Stimulated activated CD8-positive, alpha-beta memory T cell treated with anti-CD3 and anti-CD28 coated beads, Interleukin-7, amount 100 ng/mL, for 24 hours (primary cell): ENCODE results near the gene SNF8.

Experiments
- DNase-seq: peaks from one replicate; pipeline ENCODE4 v3.0.0-alpha.2; 2020; ENCODE audit warnings: low read depth

Gene SNF8

GRCh38 chr17:48928876-48929811, 15.5 kb downstream of the SNF8 start:
- no peak for DNase-seq

- no peak for DNase-seq
Measured at GRCh38 chr17:48927978-48928745, 16.5 kb downstream of the SNF8 start.

GRCh38 chr17:48925991-48926342, 18.7 kb downstream of the SNF8 start:
- DNase-seq: no peak

DNA sequence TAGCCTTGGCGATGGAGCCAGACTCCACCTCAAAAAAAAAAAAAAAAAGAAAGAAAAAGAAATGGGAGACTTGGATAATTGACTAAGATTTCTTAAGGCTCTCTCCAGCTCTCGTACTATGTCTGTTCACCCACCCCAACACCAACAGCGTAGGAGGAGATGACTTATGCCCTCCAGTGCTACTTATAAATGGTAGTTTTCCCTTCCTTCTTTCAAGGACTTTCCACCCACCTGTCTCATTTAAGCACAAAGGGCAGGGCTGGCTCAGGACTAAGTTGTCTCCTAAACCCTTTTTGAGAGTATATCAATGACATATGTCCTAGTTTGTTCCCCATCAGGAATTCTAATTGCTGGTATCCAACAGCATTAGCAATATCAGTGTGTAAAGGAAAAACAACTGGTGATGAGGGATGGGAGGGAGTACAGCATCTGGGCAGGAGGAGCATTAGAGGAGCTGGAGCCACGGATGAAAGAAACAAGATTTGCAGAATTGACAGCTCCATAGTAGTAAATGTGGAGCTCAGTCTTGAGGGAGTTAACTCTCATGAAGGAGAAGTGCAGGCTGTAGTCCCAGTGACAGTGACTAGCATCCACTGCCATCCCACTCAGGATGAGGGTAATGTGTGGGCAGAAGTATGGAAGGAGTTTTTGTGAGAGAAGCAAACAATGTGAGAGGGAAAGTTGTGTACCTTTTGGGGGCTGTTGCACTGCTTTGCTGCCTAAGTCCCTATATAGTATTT, 19.2 kb downstream of the SNF8 start:
- DNase-seq: no peak

DNA sequence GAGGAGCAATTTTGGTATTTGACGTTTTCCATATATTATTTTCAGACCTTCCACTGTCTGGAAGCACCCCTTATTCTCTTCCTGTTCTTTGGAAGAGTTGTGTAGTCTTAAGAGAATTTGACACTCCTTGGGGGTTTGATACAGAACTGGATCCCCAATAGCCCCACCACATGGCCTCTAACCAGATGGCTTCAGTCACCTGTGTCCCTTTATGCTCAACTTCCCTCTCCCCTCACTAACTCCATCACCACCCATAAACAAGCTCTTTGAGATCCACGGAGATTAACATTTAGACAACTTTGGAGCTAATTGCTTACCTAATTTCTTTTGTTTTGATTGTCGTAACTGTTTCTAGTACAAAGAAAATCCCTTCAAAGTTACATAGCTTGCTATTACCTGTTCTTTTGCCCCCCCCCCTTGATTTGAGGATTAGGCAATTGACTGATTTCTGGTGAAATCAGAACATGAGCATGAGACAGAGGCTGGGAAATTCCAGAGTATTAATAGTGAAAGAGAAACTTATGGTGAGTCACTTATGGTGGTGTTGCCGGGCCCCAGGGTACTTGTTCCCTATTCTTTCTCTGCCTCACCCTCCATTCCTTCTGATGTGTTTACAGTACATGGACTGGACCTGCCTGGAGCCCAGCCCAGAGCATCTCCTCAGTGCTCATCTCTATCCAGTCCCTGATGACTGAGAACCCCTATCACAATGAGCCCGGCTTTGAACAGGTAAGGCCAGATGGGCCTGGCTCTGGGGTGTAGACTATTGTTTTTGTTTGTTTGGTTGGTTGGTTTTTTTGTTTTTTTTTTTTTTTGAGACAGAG, 29.0 kb downstream of the SNF8 start:
- no peak for DNase-seq

- no peak for DNase-seq
Measured at GRCh38 chr17:48912476-48912875, 32.2 kb downstream of the SNF8 start.

DNA sequence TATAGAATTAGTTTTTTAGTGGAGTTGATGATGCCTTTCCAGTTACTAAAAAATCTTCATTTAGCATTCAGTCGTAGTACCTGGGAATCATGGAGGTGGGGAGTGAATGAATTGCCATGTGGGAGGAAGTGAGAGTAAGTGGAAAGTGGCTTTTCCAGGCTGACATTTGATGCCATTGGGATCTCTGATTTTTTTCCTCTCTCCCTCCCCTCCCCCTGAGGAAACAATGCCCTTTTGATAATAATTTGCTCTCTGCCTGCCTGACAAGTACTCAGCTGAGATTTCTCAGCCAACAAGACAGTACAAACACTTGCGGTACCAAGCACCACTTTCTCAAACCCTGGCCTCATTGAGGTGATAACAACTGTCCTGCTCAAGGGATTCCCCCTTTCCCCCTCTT, 34.3 kb downstream of the SNF8 start:
- no peak for DNase-seq

GRCh38 chr17:48909783-48910182, 34.9 kb downstream of the SNF8 start:
- DNase-seq: no peak

GRCh38 chr17:48908853-48909394, 35.7 kb downstream of the SNF8 start:
- peak; percentile 90 for DNase-seq

DNA sequence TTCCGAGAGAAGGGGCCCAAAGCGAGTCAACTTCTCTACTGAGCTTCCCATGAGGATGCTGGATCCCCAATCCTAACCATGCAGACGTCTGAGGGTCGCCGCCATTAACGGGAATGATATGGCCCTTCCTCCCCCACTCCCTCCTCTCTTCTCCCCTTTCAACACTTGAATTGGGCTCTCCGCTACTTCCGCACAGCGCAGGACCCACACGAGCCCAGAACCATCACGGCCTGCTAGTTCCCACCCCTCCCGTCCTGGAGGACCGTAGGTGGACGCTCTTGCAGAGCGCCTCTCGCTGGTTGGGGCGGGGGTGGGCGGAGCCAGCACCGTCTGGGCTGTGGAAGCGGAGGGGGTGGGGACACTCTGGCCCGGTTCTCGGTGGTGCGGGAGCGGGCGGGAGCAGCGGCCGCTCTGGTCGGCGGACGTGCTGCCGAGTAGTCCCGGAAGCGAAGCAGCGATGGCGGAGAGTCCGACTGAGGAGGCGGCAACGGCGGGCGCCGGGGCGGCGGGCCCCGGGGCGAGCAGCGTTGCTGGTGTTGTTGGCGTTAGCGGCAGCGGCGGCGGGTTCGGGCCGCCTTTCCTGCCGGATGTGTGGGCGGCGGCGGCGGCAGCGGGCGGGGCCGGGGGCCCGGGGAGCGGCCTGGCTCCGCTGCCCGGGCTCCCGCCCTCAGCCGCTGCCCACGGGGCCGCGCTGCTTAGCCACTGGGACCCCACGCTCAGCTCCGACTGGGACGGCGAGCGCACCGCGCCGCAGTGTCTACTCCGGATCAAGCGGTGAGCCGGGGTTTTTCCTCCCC, 36.4 kb downstream of the SNF8 start, which contains the start of gene UBE2Z:
Gene UBE2Z, plus strand, starts transcription at position 361 of the 797 bp plus-strand sequence. Its CDS starts 97 bp downstream, at position 458.
- DNase-seq: peak; percentile 67

DNA sequence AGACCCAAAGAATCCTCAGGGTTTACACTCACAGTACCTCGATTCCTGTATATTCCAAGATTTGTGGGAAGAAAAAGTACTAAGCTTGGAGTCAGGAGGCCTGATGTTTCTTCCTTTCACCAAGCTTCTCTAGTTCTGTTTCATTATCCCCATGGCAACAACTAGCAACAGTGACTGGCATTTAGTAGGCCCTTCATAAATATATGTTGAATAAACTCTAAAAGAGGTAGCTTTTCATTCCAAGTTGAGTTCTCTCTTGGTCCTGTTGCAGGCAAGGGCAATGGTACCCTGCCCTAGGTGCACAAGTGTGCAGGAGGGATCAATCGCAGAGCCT, 37.0 kb downstream of the SNF8 start:
- DNase-seq: no peak

DNA sequence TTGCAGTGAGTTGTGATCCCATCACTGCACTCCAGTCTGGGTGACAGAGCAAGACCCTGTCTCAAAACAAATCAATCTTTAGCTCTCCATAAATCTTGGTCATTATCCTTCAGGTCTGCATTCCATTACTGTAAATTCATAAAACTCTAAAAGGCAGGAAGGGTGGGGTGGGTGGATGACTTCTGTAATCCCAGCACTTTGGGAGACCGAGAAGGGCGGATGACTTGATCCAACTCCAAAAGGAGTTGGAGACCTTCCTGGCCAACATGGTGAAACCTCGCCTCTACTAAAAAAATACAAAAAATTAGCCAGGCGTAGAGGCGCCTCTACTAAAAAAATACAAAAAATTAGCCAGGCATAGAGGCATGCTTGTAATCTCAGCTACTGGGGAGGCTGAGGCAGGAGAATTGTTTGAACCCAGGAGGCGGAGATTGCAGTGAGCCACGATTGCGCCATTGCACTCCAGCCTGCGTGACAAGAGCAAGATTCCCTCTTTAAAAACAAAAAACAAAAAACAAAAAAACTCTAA, 38.6 kb downstream of the SNF8 start:
- DNase-seq: no peak

DNA sequence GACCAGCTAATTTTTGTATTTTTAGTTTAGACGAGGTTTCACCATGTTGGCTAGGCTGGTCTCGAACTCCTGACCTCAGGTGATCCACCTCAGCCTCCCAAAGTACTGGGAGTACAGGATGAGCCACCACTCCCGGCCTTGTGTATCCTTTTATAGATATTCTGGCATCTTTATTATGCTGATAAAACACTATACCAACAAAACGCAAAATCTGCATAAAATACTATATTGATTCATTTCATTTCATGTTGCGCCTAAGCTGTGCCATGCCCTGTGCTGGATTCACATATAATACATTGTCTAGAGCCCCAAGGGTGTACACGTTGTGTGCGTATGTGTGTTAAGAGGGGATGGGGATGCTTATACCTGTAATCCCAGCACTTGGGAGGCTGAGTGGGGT, 40.2 kb downstream of the SNF8 start:
- DNase-seq: no peak

DNA sequence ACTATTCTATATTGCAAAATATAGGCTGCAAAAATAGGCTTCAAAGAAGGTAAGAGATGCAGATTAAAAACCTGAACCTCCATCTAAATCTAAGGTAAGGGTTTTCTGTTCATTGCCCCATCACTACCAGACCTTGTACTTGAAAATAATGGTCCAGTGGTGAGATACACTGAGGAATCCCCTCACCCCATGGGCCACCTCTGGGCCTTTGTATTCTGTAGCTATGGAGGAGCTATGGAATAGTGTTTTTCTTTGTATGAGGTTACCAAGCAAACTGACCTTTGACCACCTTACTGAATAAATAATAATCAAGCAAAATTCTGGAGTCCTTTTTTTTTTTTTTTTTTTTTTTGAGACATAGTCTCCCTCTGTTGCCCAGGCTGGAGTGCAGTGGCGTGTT, 41.2 kb downstream of the SNF8 start:
- no peak for DNase-seq

DNA sequence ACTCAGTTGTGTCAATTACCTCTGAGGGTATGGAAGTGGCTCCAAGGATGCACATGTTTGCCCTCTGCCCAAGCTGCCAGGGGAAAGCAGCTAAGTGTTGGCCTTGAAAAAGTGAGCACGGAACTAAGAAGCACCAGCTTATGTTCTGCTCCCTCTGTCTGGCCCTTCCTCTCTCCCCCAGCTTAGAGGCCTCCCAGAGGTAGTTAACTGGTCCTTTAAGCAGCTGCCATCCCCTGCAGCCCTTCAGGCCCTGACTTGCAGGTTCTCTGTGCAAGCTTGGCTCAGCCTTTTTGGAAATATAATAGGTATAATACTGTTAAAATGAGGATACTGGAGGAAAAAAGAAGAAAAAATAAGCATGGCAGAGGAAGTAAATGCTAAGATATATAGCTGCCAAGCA, 43.4 kb downstream of the SNF8 start:
- no peak for DNase-seq

GRCh38 chr17:48894886-48895285, 49.8 kb downstream of the SNF8 start:
- DNase-seq: no peak

DNA sequence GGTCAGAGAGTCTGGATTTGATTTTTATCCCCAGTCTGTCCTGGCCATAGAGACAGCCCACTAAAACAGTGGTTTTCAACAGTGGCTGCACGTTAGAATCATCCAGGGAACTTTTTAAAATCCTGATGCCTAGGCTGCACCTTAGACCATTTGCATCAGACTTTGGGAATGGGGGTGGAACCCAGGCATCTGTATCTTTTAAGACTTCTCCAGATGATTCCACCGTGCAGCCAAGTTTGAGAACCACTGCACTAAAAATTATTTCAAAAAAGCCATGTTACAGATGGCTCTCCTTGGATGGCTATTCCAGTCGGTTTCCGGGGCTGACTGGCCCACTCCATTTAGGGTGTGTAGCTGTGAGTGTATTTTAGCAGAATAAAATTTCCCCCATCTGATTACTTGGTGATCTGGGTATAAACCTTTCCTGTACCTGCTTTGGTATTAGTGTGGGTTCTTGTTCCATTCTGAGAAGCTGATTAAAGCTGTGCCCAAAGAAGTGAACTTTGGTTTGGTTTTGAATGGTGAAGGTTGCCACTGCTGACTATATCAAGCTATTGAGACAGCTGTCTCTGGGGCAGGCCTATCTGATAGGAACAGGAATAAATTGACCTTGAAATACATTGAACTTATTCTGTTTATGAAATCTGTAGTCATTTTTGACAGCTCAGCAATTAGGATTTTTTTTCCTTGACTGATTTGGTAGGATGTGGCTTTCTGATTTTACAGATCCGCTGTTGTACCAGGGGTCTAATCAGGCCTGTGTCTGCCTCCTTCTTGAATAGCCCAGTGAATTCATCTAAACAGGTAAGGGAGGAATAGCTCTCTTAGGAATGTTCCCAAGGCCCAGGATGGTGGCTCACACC, 50.8 kb downstream of the SNF8 start:
- no peak for DNase-seq

DNA sequence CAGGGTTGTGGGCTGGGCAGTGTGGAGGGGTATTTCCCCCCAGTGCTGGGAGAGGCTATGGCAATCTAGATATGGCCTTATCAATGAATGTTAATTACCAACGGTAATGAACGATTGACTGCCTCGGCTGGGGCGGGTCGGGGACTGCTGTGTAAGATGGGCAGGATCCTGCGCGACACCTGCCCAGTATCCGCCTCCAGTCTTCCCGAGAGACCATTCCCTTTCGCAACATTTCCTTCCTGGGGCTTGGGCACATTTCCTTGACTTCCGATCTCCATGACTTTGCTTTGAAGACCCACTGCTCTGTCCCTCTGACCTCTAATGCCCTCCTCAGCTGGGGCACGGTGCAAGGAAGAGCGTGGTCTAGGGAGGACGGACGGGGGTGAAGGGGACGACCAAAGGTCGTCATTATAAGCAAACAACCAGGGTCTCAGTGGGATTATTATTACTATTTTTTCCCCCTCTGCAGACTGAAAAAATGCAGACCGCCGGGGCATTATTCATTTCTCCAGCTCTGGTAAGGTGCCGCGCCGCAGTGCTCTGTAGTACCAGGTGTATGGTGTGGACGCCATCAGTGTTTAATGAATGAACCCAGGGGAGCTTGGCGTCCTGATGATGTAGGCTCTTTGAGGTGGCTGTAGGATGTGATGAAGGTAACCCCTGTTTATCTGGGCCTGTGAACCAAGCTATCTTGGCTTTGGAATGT, 51.5 kb downstream of the SNF8 start:
- DNase-seq: no peak

GRCh38 chr17:48890086-48890485, 54.6 kb downstream of the SNF8 start:
- no peak for DNase-seq
